NCI-H526 (cell line): Measurements from ENCODE around the gene WIPF2.

Experiments used
- DNase-seq, 2 experiments: peaks; one replicate each; lab custom pipeline; 2025; lab: John Stamatoyannopoulos, UW

WIPF2 gene

GRCh38 chr17:40218740-40219593, at the start of gene WIPF2:
WIPF2 (plus strand) TSS chr17:40219304; CDS start chr17:40256460, 37,156 bp downstream.
- DNase-seq = peak; percentile 95 to 98

GRCh38 chr17:40170325-40170724, 48.8 kb upstream of the WIPF2 start:
- DNase-seq = no peak

- no peak for DNase-seq
Observed at GRCh38 chr17:40171750-40172149, 47.4 kb upstream of the WIPF2 start.

- DNase-seq = no peak
Observed at GRCh38 chr17:40173091-40173777, 45.9 kb upstream of the WIPF2 start.

GRCh38 chr17:40173778-40174135, 45.3 kb upstream of the WIPF2 start:
- no peak for DNase-seq

GRCh38 chr17:40174514-40174913, 44.6 kb upstream of the WIPF2 start:
- DNase-seq = no peak

GRCh38 chr17:40175928-40176753, 43.0 kb upstream of the WIPF2 start:
- peak in 1 of 2 experiments; percentile 38 for DNase-seq

- DNase-seq = peak in 1 of 2 experiments; percentile 30
Observed at GRCh38 chr17:40176754-40177110, 42.4 kb upstream of the WIPF2 start.

- DNase-seq = peak; percentile 27 to 92
Observed at GRCh38 chr17:40177275-40177874, 41.7 kb upstream of the WIPF2 start, which contains the start of gene RAPGEFL1. RAPGEFL1 (plus strand) TSS chr17:40177470; CDS start chr17:40177862, 392 bp downstream.

- peak in 1 of 2 experiments; percentile 21 for DNase-seq
Observed at GRCh38 chr17:40178021-40178601, 41.0 kb upstream of the WIPF2 start.

- no peak for DNase-seq
Observed at GRCh38 chr17:40178660-40179059, 40.4 kb upstream of the WIPF2 start.

- DNase-seq = no peak
Observed at GRCh38 chr17:40179923-40180659, 39.0 kb upstream of the WIPF2 start.

GRCh38 chr17:40180694-40181093, 38.4 kb upstream of the WIPF2 start:
- no peak for DNase-seq

- DNase-seq = no peak
Observed at GRCh38 chr17:40181205-40181604, 37.9 kb upstream of the WIPF2 start.

GRCh38 chr17:40182606-40183005, 36.5 kb upstream of the WIPF2 start:
- no peak for DNase-seq

- DNase-seq = no peak
Observed at GRCh38 chr17:40187238-40187637, 31.9 kb upstream of the WIPF2 start.

GRCh38 chr17:40188694-40189093, 30.4 kb upstream of the WIPF2 start:
- DNase-seq = no peak

GRCh38 chr17:40190197-40191021, 28.7 kb upstream of the WIPF2 start:
- peak; percentile 67 to 85 for DNase-seq

- DNase-seq = peak; percentile 56 to 91
Observed at GRCh38 chr17:40191237-40192208, 27.6 kb upstream of the WIPF2 start.
